ENCODE measurements around the gene DOCK4.
"Not testable (repeated sequence)": the region's sequence is repeated elsewhere in the genome, so short reads cannot be mapped to it uniquely, and the experiment has no call there.

Gene DOCK4

DNA sequence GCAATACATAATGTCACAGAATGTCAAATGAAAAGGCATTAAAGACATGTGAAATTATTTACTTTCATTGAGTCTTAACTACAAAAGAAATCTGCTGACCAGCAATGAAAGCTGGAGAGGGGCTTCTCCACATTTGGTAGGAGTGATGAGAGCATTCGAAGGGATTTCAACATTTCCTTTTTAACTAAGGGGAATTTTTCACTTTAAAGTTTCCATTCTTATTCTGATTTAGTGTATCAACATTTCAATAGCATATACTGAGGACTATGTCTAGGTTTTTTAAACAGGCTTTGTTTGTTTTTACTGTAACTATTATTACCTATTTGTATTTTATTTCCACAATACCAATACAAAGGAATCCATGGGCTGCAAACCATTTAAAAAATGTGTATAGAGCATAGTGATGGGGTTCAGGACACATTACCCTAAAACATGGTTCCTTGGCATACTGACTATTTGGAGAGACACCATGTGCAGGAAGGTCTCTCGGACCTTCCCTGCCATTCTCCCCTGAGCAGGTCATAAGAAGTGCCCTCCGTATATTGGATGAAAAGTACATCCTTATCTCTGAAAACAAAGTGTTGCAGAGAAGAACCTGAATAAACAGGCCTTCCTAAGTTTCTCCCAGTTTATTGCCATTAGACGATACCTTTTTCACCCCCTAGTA lies 278.7 kb downstream of the DOCK4 start:
- no peak for DNase-seq

DNA sequence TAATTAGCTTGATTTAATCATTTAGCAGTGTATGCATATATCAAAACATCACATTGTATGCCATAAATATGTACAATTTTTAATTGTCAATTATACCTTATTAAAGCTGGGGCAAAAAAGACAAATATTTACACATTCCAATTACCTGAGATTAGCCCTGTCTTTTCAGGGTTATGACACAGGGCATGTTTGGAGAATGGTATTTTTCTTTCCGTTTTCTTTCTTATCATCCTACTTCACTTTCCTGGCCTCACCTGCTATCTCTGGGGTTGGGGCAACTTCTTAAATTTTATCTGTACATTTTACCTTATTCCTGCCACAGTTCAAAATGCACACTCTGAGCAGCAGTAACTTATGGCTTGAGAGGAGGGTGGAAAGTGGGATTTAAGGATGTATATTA lies 285.9 kb downstream of the DOCK4 start:
- no peak for DNase-seq

DNA sequence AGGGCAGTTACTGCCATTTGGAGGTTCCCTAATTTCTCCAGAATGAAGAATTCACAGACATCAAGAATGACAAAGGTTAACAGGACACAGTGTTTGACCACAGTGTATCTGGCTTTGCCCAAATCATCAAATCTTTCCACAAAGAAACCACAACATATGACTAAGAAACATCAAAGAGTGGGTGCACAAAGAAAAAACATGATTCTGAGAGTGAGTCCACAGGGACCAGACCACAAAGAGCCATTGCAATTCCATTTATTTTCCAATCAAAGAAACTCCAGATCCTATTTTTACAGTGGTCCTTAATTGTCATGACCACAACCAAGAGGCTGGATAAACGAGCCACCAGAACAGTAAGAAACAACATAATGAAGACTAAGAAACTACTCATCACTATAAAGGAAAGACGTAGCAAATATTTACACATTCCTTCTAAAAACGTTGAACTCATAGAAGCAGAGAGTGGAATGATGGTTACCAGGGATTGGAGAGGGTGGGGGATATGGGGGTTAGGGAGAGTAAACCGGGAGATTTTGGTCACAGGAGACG lies 286.5 kb downstream of the DOCK4 start:
- no peak for DNase-seq

DNA sequence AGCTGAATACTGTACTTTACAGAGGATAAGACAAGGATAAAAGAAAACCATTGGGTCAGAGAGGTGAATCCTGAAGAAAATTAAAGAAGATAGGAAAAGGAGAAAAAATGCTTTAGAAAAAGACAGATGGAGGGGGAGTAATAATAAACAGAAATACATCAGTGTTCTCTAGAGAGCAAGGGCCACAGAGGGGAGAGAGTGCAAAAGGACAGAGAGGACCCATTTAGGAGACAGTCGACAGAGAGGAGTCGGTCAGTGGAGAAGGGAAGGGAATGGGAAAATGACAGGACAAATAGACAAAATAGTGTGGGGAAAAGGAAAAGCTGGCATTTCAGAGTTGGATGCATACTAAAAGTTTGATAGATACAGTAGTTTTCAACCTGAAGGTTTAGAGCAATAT lies 287.0 kb downstream of the DOCK4 start:
- no peak for DNase-seq

DNA sequence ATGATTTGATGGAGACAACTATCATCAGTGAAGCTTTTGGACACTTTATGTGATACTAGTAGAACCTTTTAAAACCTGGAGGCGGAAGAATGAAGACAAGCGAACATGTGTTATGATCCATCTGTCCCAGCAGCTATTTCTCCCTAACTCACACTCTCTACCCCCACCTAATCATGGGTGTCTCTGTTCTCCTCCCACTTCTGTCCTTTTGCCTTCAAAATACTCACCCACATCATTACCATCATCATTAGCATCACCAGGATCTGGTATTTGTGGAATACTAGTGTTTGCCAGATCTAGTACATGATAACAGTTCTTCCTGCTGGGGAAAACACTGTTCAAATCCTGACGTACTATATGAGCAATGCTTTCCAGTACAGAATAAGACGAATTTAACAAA lies 287.7 kb downstream of the DOCK4 start:
- DNase-seq: no peak

DNA sequence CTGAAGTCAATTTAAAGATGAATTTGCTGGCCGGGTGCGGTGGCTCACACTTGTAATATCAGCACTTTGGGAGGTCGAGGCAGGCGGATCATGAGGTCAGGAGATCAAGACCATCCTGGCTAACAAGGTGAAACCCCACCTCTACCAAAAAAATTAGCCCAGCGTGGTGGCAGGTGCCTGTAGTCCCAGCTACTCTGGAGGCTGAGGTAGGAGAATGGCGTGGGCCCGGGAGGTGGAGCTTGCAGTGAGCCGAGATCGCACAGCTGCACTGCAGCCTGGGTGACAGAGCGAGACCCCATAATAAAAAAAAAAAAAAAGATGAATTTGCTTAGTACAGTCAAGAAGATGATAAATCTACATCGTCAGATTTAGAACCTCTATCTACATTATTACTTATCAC lies 288.8 kb downstream of the DOCK4 start:
- DNase-seq: not testable (repeated sequence)

DNA sequence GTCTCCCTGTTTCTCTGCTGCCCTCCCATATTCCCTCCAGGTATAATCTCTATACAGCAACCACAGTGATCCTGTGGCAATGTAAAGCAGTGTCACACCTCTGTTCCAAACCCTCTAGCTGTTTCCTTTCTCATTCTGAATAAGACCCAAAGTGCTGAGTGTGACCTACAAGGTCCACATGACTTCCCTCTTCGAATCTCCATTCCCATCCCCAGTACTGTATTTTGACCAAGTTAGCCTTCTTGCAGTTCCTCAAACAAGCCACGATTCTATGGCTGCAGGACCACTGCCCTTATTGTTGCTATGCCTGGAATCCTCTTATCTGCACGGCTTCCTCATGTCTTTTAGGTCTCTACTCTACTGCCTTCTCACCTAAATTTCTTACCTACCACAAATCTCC lies 291.9 kb downstream of the DOCK4 start:
- DNase-seq: no peak

DNA sequence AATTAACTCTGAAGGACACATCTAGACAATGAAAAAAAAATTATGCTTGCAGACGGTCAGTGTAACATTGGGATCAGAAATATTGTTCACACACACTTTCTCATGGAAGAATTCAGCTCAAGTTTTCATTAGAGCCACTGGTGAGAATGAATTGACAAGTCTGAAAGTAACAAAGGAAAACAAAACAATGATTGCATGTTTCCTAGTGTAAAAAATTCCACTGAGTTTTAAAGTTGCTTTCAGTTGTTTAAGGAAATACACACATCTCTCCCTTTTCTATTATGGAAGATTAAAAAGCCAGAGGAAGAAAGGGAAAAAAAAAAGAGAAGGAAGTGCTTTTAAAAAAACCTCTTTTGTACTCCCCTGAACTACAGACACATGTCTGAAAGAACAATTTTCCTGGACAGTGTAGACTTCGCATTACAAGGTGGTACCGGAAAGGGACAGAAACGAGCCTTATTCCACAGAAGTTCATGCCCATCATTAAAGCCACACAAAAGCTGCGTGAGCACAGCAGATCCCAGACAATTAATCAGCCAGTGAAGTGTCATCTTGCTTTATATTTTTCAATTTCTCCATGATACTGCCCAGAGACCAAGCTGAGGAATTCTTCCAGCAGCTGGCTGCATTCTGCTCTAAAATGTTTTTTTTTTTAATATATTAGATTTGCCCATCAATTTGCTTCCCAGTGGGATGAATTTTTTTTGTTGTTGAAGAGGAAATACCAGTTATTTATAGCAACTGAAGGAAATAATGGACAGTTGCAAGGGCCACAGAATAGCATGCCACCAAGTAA lies 294.8 kb downstream of the DOCK4 start:
- DNase-seq: no peak

DNA sequence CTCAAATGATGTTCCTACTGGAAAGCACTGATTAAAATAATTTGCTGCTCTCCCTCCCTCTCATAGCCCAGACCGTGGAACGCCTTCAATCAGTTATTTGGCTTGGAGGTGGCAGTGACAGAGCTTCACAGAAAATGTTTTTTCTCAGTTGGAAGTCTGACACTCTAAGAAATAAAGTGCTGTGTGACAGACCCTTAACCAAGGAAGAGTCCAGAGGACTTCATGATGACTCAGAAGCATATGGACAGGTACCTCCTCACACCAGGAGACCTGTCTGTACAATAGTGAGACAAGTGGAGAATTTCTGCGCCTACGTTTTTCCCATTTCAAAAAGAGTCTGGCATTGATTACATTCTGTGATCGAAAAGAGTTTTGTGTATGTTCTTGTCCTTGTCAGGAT lies 295.5 kb downstream of the DOCK4 start:
- DNase-seq: no peak

DNA sequence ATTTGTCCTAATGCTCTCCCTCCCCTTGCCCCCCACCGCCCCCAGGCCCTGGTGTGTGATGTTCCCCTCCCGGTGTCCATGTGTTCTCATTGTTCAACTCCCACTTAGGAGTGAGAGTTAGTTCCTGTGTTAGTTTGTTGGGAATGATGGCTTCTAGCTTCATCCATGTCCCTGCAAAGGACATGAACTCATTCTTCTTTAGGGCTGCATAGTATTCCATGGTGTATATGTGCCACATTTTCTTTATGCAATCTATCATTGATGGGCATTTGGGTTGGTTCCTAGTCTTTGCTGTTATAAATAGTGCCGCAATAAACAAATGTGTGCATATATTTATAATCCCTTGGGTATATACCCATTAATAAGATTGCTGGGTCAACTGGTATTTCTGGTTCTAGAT lies 297.5 kb downstream of the DOCK4 start:
- DNase-seq: not testable (repeated sequence)

DNA sequence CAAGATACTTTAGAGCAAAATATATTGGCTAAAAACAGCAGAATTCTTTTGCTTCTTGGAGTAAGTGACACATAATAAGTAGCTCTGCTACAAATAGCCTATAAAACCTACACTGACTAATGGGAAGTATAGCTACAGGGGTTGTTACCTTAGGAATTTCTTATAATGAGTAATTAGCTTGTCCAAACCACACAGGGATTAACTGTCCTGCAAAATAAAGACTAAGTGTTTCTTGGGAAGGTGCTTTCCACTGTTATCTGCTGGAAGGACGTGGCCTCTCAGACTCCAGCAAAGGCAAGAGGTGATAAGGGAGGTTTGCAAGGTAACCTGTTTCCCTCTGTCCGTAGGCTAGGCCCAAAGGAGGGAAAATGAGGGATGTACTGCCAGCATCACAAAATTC lies 302.4 kb downstream of the DOCK4 start:
- DNase-seq: no peak

DNA sequence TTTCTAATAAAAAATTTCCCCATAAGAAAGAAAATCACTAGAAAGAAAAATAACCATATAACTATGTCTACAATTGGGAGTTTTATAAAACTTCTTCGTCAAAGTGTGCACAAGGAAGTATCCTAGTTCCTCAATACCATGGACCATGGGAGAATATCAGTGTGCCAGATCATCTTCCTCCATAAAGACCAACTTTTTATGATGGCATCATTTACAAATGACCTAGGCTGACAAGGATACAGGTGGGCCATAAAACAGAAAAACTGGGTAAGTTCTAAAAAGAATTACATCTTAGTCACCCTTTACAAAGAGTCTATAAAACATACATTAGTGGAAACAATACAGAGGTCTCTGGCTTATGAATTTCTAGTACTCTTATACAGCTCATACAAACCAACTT lies 303.2 kb downstream of the DOCK4 start:
- DNase-seq: no peak

DNA sequence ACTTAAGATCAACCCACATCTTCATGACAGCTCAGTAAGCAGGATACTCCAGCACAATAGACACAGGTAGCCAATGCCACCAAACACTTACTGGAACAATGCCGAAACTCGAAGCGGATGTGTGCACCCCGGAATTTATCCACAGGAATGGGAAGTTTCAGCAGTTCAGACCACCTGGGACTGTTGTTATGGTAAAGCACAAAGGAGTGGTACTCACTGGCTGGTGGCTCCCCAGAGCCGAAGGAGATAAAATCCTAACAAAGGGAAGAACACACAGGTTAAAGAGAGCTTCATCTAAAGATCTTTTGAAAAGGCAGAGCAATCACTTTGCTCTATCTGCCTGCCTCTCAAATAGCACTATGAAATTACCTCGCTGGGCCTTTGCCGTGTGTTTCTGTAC lies 305.9 kb downstream of the DOCK4 start:
- no peak for DNase-seq

DNA sequence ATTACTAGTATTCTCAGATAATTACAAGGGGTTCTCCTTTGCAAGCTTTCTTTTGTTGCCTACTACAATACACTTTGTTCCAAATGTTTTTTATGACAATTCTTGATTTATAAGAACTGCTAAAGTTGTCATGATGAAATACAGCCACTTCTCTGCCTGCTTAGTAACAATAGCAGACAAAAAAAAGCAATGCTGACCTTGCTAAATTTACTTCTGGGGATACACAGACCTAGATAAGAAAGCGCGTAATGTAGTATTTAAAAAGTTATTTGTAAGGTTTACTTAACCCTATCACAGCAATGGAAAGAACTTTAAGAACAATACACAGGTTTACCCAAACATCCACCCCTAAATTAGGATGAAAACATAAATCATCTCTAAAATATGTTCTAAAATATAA lies 311.1 kb downstream of the DOCK4 start:
- no peak for DNase-seq

DNA sequence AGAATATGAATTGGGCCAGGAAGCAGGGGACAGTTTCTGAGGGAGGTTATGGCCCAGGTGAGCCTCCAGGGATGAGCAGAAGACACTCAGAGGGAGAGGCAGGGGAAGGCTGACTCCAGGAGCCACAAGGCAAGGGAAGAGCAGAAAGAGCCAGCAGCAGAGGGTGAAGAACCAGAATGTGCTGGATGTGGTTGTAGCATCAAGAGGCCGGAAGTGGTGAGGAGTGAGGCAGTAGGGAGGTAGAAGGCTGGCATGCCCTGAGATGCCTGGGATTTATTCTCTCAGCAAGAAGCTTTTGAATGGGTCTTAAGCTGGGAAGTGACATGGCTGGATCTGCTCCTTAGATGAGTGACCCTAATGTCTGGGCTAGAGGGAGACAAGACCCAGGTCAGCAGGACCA lies 311.7 kb downstream of the DOCK4 start:
- DNase-seq: no peak

DNA sequence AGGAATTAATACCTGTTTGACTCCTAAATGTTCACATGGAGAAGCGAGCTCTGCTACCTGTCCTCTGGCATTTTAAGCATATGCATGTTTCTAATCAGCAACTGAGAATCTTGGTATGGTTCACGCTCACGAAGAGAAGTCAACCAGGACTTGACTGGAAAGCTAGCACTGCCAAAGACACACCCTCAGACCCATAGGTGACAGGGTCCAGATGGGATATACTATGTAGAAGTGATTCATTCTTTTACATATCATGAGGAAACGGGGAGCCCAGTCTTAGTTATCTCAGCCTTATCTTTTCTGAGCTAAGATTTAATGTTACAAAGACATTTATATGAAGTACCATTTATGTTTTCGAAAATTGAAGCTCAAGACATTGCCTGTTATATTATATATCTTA lies 313.0 kb downstream of the DOCK4 start:
- DNase-seq: no peak

DNA sequence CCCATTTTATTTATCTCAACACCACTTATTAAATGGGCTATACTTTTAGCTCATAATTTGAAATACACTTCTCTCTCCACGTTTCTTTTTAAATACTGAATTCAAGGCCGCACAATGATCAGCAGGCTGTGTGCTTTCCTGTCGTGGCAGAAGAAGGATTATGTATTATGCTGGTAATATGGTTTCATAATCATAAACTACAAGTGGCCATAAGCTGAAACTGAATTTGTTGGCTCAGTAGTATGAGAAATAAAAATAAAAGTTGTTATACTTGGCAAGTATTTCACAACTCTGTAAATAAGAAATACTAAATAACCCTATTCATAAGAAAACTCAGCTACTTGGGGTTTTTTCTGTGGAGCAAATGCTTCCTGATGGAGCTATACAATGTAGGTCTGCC lies 313.6 kb downstream of the DOCK4 start:
- no peak for DNase-seq

DNA sequence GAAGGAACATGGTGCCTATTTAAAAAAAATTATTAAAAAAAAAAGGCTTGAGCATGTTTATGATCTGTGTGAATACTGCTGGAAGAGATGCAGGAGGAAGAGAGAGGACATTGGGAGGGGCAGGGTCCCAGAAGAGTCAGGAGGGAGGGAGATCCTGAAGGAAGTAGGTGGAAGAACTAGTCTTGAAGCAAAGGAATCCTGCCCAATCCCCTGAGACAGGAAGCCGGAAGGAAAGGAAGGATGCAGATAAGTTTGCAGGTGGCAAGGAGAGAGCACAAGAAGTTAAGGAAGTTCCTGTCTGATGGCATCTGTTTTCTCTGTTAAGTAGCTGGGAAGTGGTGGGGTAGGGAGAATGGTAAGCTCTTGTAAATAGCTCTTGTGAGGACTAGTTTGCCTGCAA lies 318.5 kb downstream of the DOCK4 start:
- no peak for DNase-seq

DNA sequence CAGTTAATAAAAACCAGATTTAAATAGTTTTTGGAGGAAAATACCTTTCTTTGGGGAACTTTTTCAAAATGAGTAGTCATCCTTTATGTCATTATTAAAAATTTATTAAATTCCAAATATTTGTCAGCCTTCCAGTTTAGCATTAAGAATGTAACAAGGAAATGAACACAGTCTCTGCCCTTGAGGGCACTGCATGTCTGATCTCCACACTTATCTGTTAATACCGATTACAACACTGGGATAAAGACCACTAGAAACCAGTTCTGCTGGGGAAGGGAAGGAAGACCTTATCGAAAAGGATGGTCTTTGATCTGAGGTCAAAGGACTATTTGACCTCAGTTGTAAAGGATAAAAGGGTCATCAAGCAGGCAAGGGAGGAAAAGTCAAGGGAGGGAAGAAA lies 320.0 kb downstream of the DOCK4 start:
- no peak for DNase-seq

DNA sequence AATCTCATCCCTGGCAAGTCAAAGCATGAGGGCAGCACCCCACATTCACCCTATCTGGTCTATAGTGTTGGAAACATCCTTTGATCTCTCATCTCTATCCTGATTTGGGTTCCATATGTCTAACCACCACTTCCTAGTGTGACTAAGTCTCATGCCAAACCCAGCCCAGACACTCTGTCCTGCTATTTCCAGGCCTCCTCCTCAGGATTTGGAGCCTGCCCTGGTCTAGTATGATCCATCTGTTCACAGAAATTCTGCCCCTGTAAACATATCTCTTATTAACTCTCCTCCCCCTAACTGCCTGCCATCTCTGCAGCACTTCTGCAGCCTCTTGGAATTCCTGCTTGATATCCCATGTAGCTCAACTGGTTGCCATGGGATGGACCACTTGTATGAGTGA lies 323.0 kb downstream of the DOCK4 start:
- DNase-seq: no peak

DNA sequence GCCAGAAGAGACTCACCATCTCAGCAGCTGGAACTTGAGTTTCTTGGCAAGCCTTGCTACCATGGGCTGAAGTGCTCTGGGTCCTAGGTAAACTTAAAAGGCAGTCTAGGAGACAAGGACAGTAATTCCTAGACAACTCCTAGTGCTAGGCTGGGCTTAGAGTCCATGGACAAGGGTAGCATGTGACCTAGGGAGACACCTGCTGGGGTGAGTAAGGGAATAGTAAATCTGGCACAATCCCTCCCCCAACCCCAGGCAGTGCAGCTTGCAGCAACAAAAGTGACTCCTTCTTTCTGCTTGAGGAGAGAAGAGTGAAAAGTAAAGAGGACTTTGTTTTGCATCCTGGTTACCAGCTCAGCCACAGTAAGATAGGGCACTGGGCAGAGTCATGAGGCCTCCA lies 327.4 kb downstream of the DOCK4 start:
- no peak for DNase-seq

DNA sequence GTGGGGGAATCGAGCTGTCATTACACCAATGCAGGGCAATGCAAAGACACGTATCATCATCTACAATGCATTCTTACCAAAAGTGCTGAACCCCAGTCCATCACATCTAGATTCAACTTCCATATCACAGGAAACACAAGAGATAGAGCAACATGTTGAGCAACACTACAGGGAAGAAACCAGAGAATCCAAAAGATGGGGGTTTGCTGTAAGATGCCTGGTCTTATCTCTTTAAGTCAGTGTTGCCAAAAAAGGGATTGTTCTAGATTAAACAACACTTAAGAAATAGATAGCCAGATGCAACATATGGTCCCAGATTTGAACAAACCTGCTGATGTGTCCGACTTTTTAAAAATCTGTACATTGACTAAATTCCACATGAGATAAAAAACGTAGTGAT lies 328.3 kb downstream of the DOCK4 start:
- DNase-seq: no peak

DNA sequence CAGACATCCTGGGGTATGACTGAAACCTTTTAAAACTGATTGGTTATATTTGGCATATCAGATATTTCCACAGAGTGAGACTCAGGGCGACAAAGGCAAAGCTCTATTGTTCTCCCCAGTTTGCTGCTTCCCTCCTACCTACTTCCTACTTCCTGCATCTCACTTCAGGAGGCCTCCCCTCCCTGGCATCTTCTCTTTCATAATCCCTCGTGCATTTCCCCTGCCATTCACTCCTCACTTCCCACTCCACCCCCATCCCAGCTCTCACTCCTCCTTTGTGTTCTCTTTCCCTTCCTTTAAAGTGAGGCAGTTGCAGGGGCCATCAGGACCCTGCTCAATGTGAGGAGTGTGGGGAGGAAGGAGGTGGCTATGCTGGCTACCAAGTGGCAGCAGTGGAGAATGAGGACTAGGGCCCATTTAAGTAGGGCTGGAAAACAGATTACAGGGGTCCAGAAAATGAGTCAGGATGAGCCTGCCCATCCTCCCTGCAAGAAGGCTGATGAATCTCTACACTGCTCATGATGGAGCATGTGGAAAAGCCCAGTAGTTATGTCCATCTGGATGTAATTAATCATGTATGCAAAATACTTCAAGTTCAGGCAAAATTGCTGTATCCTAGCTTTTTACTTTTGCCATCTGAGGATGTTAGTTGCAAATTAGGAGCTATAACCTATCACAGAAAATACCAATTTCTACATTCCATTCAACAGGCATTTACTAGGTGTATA lies 332.1 kb downstream of the DOCK4 start:
- DNase-seq: no peak

DNA sequence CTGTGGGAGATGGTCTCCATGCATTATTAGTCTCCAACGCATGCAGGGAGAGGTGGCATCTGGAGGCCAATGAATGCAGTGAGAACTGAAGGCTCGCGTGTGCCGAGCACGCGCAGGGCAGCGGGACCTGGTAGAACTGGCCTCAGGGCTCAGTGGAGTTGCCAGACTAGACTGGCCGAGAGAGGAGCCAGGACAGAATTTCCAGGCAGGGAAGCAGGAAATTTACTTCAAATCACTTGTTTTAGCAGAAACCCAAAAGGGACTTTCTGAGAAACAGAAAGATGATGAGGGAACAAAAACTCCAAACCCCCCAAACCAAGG lies 332.9 kb downstream of the DOCK4 start:
- DNase-seq: no peak
